ENCODE measurements around the gene GALNTL6. TPM values are rescaled to one million over a fixed set of nuclear protein-coding genes. Genes with fewer than 3 reads are reported as not detected.
A peak's percentile ranks its signal among the peaks of the same experiment; 100 is the strongest.

Gene GALNTL6
- total and polyA plus RNA-seq, 7 donors = 0.14 to 2.5 (median 0.42) TPM; not detected in 1

DNA sequence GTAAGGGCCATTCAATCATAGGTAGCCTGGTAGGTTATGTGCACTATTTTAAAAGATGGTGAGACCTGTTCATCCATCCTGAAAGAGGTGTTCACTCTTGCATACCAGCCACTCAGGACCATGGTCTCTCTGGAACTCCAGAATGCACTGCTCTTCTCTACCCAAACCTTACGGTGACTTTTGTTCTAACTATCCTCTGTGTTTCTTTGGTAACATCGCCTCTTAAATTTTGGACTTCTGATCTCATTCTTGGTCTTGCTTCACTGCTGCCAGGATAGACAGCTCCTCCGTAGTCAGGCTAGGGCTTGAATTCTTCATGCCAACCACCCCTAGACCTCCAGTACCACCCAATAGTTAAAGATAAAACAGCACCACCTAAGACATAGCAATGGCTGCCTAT lies 1009.1 kb downstream of the GALNTL6 start:
- no peak overlapping the region for H3K4me3 ChIP-seq
- H3K27me3 ChIP-seq = no peaks in the 10 kb centered on the region
- TF ChIP-seq CTCF (IDR thresholded peaks at IDR 0.05) (no peak), POLR2AphosphoS5 (IDR thresholded peaks at IDR 0.05) (no peak), POLR2A (IDR thresholded peaks at IDR 0.05) (no peak), EP300 (IDR thresholded peaks at IDR 0.05) (no peak)
- no peak overlapping the region for H3K27ac ChIP-seq
- H3K4me1 ChIP-seq = peaks cover 0 to 8% (median 0%) of the 10 kb centered on the region in 4 donors
- H3K9me3 ChIP-seq = no peaks in the 10 kb centered on the region
- intact Hi-C loops (cut with DNase I) = no loop called here
- DNase-seq = no peak
- H3K36me3 ChIP-seq = no peaks in the 10 kb centered on the region
- whole genome bisulfite sequencing, 2 donors = 83 to 98% methylated on average over 3 of the region's 3 CpGs

- DNase-seq = no peak
These were observed 1013.1 kb downstream of the GALNTL6 start for GRCh38 chr4:172826346-172826745.

DNA sequence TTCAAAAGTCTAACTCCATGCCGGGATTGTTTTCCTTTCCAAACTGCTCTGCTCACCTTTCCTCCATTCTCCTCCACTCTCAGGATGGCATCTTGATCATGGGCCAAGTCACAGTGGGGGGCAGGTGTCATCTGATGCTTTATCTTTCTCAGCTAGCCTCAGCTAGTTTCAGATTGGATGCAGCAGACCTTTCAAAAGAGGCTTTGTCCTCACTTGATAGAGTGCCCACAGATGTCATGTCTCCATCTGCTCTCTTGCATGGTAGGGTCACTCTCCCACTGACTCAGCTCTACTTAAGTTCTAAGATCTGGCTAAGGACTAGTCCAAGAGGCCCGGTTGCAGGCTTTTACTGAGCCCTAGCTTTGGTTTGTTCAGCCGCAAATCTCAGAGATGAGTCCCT lies 1013.7 kb downstream of the GALNTL6 start:
- intact Hi-C loops (cut with DNase I) = no loop called here
- WGBS, 2 donors = 90 to 91% methylated on average over 3 of the region's 3 CpGs
- Histone ChIP-seq H3K27ac (no peak overlapping the region), H3K27me3 (no peaks in the 10 kb centered on the region), H3K4me1 (peaks cover 0 to 8% (median 0%) of the 10 kb centered on the region in 4 donors), H3K4me3 (no peak overlapping the region), H3K36me3 (no peaks in the 10 kb centered on the region), H3K9me3 (no peaks in the 10 kb centered on the region)
- DNase-seq = no peak
- TF ChIP-seq EP300 (IDR thresholded peaks at IDR 0.05) (no peak), POLR2A (IDR thresholded peaks at IDR 0.05) (no peak), CTCF (IDR thresholded peaks at IDR 0.05) (no peak), POLR2AphosphoS5 (IDR thresholded peaks at IDR 0.05) (no peak)

More at GRCh38 chr4:172826346-172826745, 1013.1 kb downstream of the GALNTL6 start:
- Histone ChIP-seq H3K4me3 (no peak overlapping the region), H3K4me1 (peaks cover 0 to 8% (median 0%) of the 10 kb centered on the region in 4 donors), H3K36me3 (no peaks in the 10 kb centered on the region), H3K27ac (no peak overlapping the region), H3K27me3 (no peaks in the 10 kb centered on the region), H3K9me3 (no peaks in the 10 kb centered on the region)
- 82 to 90% methylated on average over 5 of the region's 5 CpGs for WGBS, 2 donors
- TF ChIP-seq POLR2AphosphoS5 (IDR thresholded peaks at IDR 0.05) = no peak
- no peak for TF ChIP-seq EP300 (IDR thresholded peaks at IDR 0.05)
- TF ChIP-seq POLR2A (IDR thresholded peaks at IDR 0.05) = no peak
- no peak for TF ChIP-seq CTCF (IDR thresholded peaks at IDR 0.05)
- intact Hi-C loops (cut with DNase I) = no loop called here

GRCh38 chr4:172830295-172830764 lies 1017.1 kb downstream of the GALNTL6 start:
- no peaks in the 10 kb centered on the region for H3K27me3 ChIP-seq
- no peaks in the 10 kb centered on the region for H3K36me3 ChIP-seq
- DNase-seq = no peak
- no peak overlapping the region for H3K4me3 ChIP-seq
- no peaks in the 10 kb centered on the region for H3K9me3 ChIP-seq
- TF ChIP-seq CTCF (IDR thresholded peaks at IDR 0.05) (peak in 3 of 4 experiments; percentile 47 to 68 (median 49)), EP300 (IDR thresholded peaks at IDR 0.05) (no peak), POLR2A (IDR thresholded peaks at IDR 0.05) (no peak), POLR2AphosphoS5 (IDR thresholded peaks at IDR 0.05) (no peak)
- no peak overlapping the region for H3K27ac ChIP-seq
- H3K4me1 ChIP-seq = peaks cover 0 to 8% (median 0%) of the 10 kb centered on the region in 4 donors
- intact Hi-C loops (cut with DNase I) = no loop called here
- WGBS, 2 donors = 4 to 11% methylated on average over 5 of the region's 5 CpGs

- H3K4me3 ChIP-seq = no peak overlapping the region
- no peak overlapping the region for H3K27ac ChIP-seq
- H3K4me1 ChIP-seq = peaks cover 0 to 14% (median 5%) of the 10 kb centered on the region in 4 donors
- no peak for DNase-seq
- TF ChIP-seq CTCF (IDR thresholded peaks at IDR 0.05) (no peak), POLR2A (IDR thresholded peaks at IDR 0.05) (no peak), POLR2AphosphoS5 (IDR thresholded peaks at IDR 0.05) (no peak), EP300 (IDR thresholded peaks at IDR 0.05) (no peak)
- no peaks in the 10 kb centered on the region for H3K36me3 ChIP-seq
- intact Hi-C loops (cut with DNase I) = no loop called here
- no peaks in the 10 kb centered on the region for H3K9me3 ChIP-seq
- no peaks in the 10 kb centered on the region for H3K27me3 ChIP-seq
- WGBS, 2 donors = 88 to 89% methylated on average over 3 of the region's 3 CpGs
These were observed 1023.5 kb downstream of the GALNTL6 start for GRCh38 chr4:172836661-172837060.
